GM18868 (cell line): ENCODE measurements around the gene COL27A1.
"Not testable (repeated sequence)": the region's sequence is repeated elsewhere in the genome, so short reads cannot be mapped to it uniquely, and the experiment has no call there.

ENCODE experiments used
- ATAC-seq: cut with Tn5 transposase; IDR thresholded peaks from one replicate; pipeline ENCODE4 v1.9.1; 2021; ENCODE audit warnings: mild to moderate bottlenecking, moderate library complexity; ENCODE audit not compliant: unreplicated experiment

Gene COL27A1

DNA sequence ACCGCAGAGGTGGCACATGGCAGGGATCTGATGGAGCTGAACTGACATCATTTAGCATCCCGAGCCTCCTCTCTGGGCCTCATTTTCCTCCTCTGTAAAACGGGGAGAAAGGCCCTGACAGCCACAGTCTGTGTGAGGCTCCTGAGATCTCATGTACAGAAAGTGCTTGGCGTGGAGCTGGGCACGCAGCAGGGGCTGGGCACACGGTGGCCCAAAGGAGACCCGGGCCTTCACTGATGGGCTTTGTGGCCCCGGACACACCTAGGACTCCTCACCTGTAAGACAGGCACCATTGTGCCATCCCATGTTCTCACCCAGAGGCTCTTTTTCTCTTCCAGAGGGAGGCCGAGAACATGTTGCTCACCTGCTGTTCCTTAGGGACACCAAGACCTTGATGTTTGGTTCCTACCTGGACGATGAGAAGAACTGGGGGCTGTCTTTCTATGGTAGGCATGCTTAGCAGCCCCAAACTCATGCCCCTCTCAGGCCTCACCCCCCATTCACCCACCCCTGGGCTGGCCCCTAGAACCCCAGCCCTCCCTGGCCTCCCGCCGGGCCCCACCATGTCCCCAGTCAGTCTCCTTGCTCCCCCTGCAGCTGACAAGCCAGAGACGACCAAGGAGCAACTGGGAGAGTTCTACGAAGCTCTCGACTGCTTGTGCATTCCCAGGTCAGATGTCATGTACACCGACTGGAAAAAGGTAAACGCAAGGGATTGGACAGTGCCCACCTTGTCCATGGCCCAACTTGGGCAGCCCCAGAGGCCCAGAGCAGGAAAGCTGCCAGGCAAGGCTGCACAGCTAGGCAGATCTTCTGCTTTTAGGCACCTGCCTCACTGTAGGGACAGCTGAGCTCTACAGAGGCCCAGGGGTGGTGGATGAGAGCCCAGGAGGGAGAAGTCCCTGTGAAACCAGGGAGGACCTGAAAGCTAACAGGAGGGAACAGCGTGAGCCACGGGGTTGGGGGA, 176.2 kb downstream of the COL27A1 start:
- not testable (repeated sequence) for ATAC-seq

DNA sequence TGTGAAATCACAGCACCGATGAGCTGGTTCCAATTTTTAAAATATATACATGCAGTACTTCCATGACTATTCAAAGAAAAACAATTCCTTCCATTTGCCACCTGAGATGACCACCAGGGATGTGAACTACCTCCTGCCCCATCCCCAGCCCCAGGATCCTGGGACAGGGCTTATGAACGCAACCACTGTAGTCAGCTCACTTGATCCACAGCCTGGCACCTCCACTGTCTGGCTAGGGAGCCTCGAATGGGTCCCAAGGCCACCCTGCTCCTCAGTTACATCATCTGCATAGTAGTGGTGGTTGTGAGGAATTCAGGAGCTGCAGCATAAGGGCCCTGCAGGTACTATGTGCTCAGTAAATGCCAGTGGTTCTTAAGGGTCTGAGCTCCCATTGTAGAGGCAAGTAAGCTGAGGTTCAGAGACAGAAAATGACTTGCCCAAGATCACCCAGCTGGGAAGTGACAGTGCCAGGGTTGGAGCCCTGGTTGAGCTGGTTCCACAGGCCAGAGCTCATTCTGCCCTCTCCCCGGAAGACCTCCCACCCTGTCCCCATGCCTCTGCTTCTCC, 177.2 kb downstream of the COL27A1 start:
- not testable (repeated sequence) for ATAC-seq

DNA sequence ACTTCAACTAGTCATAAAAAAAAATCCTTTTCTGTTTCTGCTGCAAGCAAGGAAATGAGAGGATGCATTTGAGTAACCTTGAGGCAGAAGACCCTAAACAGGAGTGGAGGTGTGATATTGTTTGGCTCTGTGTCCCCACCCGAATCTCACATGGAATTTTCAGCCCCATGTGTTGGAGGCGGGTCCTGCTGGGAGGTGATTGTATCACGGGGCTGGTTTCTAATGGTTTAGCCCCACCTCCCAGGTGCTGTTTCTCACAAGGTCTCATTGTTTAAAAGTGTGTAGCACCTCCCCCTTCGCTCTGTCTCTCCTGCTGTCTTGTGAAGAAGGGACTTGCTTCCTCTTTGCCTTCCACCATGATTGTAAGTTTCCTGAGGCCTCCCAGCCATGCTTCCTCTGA, 178.4 kb downstream of the COL27A1 start:
- not testable (repeated sequence) for ATAC-seq

DNA sequence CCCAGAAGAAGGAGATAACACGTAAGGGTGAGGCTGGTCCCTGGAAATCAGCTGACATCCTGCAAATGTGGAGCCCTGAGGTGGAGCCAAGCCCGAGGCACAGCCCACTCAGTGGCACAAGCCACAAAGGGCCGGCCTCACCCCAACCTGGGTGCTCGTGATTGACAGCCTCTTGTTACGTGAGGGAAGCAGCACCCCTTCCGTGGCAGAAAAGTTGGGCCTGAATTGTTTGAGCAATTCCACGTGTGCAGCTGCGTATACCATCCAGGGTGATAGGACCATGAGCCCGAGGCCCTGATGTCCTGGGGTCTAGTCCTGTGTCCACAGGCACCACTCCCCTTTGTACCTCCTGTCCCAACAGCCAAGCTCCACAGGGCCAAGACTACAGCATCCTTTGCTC, 179.2 kb downstream of the COL27A1 start:
- ATAC-seq, result no peak

DNA sequence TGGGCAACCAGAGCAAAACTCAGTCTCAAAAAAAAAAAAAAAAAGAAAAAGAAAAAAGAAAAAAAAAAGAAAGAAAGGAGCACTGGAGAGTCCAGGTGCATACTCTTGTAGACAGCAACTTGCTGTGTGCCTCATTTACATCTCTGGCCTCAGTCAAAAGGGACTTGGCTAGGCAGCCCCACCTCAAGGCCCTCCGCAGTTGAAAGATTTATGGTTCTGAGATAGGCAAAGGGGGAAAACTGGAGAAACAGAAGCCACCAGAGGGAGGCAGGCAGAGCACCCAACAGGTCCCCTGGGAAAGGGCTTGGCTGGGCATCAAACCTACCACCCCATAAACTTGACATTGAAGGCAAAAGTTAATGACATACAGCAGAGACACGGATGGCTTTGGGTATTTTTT, 180.4 kb downstream of the COL27A1 start:
- ATAC-seq, result no peak

DNA sequence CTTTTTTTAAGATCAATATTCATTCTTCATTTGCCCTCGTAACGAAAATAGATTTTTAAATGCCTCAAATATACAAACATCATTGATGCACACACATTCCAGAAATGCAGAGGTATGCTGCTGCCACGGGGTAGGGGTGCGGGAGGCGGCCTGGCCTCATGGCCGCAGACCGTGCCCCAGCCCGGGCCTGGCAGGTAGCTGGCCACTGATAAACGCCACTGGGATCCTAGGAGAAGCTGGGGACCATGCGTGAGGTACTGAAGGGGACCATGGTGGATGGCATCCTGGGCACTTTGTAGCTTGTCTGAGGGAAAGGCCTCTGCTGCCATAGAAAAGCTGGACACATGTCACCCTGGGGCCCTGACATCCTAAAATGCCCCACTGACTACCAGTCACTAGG, 180.8 kb downstream of the COL27A1 start:
- no peak for ATAC-seq

DNA sequence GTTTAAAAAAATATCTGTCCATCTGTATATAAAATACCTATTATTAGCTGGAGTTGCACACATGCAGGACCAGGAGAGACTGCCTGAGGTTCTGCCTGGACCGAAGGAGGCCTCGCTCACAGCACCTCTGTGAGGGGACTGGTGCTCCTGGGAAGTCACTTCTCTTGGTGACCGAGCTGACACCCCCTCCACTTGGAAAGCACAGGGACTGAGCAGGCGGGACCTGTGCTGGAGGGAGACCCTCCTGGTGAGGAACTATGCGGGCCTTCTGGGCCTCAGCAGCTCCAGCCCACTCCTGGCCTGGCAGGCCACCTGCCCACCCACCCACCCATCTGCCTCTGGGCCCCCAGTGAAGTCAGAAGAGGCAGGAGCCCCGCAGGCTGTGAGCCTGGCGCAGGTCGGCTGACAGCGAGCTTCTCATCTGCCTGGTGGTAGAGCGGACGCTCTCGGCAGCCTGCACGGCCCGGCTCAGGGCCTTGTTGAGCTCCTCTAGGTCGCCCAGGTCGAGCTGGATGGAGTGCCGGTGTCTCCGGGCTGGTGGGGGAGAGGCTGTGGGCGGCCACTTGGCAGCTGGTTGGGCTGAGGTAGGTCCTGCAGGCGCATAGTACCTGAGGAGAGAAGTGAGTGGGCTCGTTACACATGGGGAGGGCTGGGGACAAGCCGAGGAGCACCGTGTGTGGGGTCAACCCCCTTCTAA, 181.5 kb downstream of the COL27A1 start:
- ATAC-seq, result no peak

DNA sequence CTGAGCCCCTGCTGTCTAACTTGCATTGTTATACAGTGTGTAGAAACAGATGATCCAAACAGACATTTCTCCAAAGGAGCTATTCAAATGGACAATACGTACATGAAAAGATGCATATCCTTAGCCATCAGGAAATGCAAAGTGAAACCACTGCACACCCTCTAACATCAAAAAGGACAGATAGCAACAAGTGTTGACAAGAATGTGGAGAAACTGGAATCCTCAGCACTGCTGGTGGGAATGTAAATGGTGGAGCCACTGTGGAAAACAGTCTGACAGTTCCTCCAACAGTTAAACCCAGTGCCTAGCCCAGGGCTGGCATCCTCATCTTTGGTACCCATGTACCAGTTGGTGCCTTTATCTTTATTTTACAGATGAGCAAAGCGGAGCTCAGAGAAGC, 182.8 kb downstream of the COL27A1 start:
- no peak for ATAC-seq

DNA sequence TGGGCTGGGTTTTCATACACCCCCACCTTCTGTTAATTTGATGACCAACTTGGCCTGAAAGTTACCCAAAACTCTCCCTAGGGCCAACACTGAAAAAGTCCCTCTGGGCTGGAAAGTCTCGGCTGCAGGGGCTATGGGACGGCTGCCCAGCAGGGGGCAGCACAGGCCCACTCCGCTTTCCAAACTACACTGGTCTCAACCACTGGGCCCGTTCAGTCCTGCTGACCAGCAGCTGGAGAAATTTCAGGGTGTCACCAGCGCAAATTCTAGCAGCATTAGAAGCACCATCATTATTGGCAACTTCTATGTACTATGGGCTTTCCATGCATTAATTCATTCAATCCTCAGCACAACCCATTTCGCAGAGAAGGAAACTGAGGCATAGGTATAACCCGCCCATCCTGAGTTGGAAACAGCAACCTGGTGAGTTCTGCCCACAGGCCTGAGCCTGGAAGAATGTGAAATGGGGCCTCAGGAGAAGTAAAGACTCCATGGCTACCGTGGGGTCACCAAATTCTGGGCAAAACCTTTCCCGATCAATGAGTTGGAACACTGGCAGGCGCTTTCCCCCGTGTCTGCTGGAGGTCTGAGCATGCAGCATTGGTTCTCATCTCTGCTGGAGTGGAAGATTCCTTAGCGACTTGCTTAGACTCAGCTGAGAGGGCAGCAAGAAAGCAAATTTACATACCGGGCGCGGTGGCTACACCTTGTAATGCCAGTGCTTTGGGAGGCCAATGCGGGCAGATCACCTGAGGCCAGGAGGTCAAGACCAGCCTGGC, 184.0 kb downstream of the COL27A1 start:
- ATAC-seq, result peak; percentile 63

DNA sequence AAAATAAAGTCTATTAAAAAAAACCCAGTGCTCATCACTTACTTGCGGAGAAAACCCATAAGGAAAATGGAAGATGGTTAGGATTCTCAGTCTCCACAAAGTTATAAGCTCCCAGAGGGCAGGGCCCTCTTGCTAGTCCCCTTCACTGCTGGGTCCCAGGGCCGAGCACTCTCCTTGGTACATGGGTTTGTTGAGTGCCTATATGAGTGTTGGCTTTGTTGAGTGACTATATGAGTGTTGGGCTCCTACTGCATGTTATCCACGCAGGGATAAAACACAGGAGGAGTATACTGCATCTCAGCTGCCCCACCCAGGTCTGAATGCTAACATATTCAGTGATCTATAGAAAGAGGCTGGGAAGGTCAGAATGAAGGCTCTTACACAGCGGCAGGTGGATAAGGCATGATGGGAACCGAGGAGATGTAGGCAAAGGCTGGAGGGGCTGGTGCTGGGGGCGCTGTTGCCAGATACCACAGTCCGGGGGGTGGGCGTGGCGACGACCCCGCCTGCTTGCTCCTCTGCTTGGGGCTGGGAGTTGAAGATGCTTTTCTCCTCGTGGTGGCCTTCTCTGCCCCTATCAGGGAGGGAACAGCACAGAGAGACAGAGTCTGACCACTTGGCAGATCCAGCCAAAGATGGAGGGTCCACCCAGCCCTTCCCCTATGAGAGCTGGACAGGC, 186.0 kb downstream of the COL27A1 start:
- no peak for ATAC-seq

DNA sequence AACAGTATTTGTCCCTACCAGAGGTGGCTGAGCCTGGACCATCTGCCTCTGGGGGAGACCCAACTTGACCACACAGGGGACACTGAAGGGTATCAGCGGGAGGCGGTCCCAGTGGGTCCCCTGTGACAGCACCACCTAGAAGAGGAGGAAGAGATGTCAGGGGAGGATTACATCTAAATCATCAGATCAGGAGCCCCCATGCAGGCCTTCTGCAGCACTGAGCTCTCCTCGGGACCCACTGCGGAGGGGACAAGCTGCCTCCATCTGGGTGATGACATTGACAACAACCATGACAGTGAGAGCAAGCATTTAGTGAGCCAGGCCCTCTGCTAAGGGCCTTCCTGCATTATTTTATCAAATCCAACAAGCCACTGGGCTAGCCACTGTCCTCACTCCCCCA, 186.7 kb downstream of the COL27A1 start:
- ATAC-seq, result no peak

DNA sequence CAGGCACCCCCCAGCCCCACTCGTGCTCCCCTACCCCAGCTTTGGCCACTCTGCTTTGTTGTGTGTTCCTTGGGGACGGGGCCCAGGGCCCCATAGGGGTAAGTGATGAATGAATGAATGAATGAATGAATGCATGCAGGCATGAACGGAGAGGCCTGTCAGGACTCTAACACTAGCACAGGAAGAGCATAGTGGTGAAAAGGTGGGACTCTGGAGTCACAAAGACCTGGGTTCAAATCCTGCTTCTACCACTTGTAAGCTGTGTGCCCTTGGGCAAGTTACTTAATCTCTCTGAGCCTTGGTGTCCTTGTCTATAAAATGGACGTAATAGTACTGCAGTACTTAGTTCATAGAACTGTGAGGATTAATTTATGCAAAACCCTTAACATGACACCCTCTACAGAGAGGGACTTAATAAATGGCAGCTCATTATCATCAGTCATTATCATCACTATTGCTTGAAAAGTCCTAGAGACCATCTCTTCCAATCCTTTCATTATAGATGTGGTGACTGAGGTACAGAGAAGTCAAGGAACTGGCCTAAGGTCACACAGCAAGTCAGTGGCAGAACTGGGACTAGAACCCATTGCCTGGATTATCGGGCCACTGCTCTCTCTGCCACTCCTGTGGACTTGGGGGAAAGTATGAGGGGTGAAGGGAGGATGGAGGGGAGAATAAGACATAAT, 187.6 kb downstream of the COL27A1 start:
- ATAC-seq, result no peak

DNA sequence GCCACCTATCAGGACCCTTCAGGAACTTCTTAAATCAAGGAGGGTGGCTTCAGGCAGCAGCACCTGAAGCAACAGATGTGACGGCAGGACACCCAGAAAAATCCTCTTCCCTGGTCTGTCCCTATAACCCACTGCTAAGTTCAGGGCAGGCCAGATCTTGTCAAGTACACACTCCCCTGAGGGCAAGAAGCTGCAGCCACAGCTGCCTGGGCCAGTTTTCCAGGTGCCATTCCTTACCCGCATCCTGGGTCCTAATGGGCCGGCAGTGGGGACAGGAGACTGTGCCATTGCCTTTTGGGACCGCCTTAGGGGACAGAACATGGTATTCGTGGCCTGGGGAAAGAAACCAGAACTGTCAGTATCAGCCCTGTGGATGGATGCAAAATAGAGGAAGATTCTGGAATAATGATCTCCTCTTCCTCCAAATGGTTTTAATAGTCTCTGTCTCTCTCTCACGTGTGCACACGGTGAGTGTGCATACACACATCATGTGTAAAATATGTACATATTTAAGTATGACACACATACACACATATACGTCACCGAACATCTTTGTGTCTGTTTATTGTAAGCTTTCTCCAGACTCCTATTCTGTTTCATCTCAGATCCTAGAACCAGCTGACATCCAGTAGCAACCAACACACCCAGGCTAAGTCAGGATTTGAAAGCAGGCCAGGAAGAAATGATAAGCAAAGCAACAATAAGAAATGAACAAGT, 188.3 kb downstream of the COL27A1 start:
- no peak for ATAC-seq

DNA sequence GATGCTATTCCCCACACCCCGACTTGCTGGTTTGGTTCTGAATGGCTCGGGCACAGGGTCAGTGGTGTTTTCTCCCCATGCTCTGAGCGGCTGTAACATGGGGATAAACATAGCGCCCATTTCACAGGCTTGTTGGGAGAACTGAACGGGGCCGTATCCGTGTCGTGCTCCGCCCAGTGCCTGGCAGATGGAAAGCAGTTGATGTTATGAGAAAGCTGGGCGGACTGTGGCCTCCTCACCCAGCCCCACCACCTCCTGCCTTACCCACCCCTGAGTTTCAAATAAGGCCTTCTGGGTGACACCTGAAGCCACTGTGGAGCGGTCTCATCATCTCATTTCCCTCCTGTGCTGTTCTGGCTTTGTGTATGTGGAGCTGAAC, 188.8 kb downstream of the COL27A1 start:
- ATAC-seq, result no peak

DNA sequence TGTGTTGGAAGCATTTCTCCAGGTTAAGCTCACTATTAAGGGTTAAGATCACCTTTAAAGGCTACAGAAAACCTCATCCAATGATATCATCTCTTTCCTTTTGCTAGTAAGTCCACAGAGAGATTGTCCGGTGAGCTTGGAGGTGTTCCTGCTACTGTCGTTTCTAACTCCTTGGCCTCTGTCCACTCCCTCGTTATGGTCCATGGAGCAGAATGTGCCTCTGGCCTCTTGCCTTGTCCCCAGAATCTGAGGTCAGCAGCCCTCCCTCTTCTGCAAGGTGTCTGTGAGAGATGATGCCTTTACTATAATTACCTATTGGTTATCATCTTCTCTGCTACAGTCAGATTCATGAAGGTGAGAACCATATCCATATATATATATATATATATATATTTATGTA, 189.4 kb downstream of the COL27A1 start:
- no peak for ATAC-seq

DNA sequence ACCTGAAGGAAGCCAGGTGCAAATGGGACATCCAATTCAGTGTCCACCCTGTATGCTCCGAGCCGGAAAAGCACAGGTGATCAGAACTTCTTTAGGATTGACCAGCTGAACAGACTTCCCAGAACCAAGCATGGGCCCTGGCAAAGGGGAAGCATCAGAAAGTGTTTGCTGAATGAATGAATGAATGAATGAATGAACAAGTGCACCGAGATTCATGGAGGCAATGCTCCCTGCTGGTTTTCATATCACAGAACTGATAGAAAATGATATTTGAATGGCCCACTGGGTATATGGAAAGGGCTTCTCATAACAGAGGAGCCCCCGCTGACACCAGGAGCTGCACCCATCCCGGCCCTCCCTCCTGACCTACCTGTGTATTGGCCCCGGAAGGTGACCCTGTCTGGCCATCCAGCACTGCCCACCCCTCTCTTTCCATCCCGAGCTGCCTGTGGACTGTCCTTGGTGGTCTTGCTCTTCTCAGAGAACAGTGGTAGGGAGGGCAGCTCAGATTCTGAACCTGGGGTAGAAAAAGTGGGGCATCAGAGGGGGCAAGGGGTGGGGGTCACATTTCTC, 190.2 kb downstream of the COL27A1 start:
- no peak for ATAC-seq

DNA sequence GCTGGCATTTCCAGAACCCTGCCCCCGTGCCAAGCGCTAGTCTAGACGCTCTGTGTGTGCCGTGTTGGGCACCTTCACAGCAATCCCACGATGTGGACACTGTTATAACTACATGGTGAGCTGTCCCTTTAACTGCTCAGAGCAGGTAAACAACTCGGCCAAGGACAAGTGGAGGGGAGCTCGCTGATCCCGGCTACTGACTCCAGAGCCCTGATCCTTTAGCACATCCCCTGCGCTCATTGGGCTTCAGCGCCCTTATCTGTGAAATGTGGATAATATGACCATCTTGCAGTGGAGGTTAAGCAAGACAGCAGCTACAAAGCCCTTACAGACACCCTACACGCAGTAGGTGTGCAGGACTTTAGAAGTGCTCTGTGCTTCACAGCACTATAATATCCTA, 190.8 kb downstream of the COL27A1 start:
- ATAC-seq, result no peak

DNA sequence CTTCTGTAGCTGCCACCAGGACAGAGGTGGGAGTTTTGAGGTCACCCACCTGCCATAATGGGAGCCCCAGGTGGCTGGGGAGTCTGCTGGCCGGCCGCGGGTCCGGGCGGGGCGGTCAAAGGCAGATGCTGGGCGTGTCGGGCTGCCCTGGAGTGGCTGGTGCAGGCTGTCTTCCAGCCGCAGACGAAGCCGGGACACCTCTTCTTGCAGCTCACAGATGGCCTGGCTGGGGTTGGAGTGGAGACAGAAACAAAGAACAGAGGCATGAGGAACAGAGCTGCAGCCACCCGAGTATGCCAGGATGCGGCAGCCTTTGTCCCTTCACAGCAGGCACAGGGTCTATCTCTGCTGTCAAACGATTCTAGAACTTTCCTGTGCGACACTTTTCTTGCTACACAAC, 192.3 kb downstream of the COL27A1 start:
- ATAC-seq, result no peak
